Testis (tissue), 3 donors: ENCODE results near the gene KIF23. TPM values are rescaled to one million over a fixed set of nuclear protein-coding genes. Genes with fewer than 3 reads are reported as not detected.

Experiments
- DNase-seq: peaks from one replicate; pipeline ENCODE4 v3.0.0-alpha.2; 2019
- H3K27ac ChIP-seq, 2 donors: fragments of 200-600 bp; sonication (generic); one replicate each; pipeline ENCODE4 v1.5.1; 2019
- H3K27me3 ChIP-seq: fragments of 200-600 bp; sonication (generic); one replicate; pipeline ENCODE4 v1.5.1; 2019
- H3K36me3 ChIP-seq: fragments of 200-600 bp; sonication (generic); one replicate; pipeline ENCODE4 v1.5.1; 2017; ENCODE audit warnings: low read depth; ENCODE audit errors: missing control alignments
- H3K4me1 ChIP-seq: fragments of 200-600 bp; sonication (generic); one replicate; pipeline ENCODE4 v1.5.1; 2019
- H3K4me3 ChIP-seq, 2 donors: fragments of 200-600 bp; sonication (generic); one replicate each; pipeline ENCODE4 v1.5.1; 2017 to 2019
- H3K9me3 ChIP-seq: fragments of 200-600 bp; sonication (generic); one replicate; pipeline ENCODE4 v1.5.1; 2017
- POLR2A ChIP-seq: fragments of 450-650 bp; IDR thresholded peaks from one replicate; pipeline ENCODE4 v1.6.1; 2017; ENCODE audit warnings: antibody characterized with exemption, mild to moderate bottlenecking, moderate library complexity
- WGBS, 2 donors: methylation state at CpG; one replicate each; pipeline ENCODE4 v1.1.5; 2018; 5-methylcytosine and 5-hydroxymethylcytosine counted together
- intact Hi-C: fragments of 100-400 bp; cut with DNase I; formaldehyde crosslinking; loops from one replicate; pipeline ENCODE4 v1.15.1; 2023; ENCODE audit warnings: low total_unique reads
- polyA plus RNA-seq: library from polyadenylated mRNA; stranded (reverse); fragments of 350-450 nt; fragmentation: Illumina TruSeq; extraction: RNeasy Lipid Tissue Mini Kit (QIAGEN cat#74804); gene quantifications from one replicate; pipeline ENCODE4 v1.2.3, GENCODE V29; 2014; ENCODE audit warnings: low read depth, low replicate concordance; ENCODE audit not compliant: insufficient read depth
- total RNA-seq, 2 donors: library from RNA; depleted of rRNA; stranded (reverse); fragments of >200 nt; gene quantifications; one replicate each; pipeline ENCODE4 v1.2.3, GENCODE V29; 2016
- TF ChIP-seq, protein P1 (sequence below), 3 experiments: fragments of 450-650 bp in 2 of 3; fragments of 200-600 bp in 1 of 3; sonication (generic) in 1 of 3; IDR thresholded peaks; one replicate each; pipeline ENCODE4 v1.5.1; 2016 to 2019; ENCODE audit warnings: antibody characterized with exemption in 3 of 3, mild to moderate bottlenecking in 2 of 3, moderate library complexity in 1 of 3

The KIF23 gene
- total and polyA plus RNA-seq, 3 donors from 2014 or later, result 17.1 to 28.4 (median 23.9) TPM

DNA sequence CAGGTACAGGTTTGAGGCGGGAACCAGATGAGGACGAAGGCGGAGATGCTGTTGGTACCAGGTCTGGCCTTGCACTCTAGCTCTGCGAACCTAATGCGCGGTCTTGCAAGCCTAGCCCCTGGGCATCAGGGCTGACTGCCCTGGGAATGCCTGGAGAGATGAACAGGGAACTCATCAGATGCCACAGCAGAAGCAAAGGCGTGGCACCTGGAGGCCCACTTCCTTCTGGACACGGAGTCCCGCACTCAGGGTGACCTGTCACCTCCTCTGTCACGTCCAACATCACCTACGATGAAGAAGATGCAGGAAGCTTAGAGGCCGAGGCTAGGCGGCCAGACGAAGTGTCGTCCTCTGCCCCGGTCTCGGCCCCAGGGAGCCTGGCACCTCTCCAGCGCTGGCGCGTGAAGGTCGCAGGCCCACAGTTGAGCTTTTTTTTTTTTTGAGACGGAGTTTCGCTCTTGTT lies 47.9 kb downstream of the KIF23 start:
- no peaks in the 10 kb centered on the region for H3K27me3 ChIP-seq
- H3K9me3 ChIP-seq, result no peaks in the 10 kb centered on the region
- no peaks in the 10 kb centered on the region for H3K36me3 ChIP-seq
- TF ChIP-seq POLR2A, result no peak
- TF ChIP-seq, protein P1, sequence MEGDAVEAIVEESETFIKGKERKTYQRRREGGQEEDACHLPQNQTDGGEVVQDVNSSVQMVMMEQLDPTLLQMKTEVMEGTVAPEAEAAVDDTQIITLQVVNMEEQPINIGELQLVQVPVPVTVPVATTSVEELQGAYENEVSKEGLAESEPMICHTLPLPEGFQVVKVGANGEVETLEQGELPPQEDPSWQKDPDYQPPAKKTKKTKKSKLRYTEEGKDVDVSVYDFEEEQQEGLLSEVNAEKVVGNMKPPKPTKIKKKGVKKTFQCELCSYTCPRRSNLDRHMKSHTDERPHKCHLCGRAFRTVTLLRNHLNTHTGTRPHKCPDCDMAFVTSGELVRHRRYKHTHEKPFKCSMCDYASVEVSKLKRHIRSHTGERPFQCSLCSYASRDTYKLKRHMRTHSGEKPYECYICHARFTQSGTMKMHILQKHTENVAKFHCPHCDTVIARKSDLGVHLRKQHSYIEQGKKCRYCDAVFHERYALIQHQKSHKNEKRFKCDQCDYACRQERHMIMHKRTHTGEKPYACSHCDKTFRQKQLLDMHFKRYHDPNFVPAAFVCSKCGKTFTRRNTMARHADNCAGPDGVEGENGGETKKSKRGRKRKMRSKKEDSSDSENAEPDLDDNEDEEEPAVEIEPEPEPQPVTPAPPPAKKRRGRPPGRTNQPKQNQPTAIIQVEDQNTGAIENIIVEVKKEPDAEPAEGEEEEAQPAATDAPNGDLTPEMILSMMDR (IDR thresholded peaks at IDR 0.05), result no peak
- intact Hi-C loops, result no loop called here
- 28 to 47% methylated on average over 19 to 23 of the region's 23 CpGs for WGBS, 2 donors
- peak; percentile 43 for DNase-seq
- H3K27ac ChIP-seq, result peak overlapping the region; percentile 80 to 94
- H3K4me1 ChIP-seq, result peaks cover 19% of the 10 kb centered on the region
- peak overlapping the region; percentile 54 to 66 for H3K4me3 ChIP-seq

DNA sequence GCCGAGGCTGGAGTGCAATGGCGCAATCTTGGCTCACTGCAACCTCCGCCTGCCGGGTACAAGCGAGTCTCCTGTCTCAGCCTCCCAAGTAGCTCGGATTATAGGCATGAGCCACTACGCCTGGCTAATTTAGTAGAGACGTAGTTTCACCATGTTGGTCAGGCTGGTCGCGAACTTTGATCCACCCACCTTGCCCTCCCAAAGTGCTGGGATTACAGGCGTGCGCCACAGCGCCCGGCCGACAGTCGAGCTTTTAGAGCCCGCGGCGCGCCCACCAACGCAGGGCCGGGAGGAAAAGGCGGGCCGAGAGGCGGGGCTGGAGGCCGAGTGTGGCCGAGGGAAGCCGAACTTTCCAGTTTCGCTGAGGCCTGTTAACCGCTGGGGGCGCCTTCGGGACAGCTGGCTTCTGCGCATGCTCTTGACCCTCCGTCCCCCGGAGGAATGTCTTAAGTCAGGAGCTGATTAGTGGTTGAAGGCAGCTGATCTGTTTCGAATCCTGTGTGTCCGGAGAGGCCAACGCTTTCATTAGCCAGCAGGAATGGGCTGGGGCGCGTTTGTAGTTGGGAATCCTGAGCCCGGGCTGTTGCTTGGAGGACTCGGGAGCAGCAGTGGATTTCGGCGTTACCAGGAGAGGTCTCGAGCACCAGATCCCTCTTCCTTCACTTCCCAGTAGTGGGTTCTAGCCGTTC lies 48.5 kb downstream of the KIF23 start:
- intact Hi-C loops, result no loop called here
- peak; percentile 97 for DNase-seq
- peaks cover 19% of the 10 kb centered on the region for H3K4me1 ChIP-seq
- peak overlapping the region; percentile 54 to 66 for H3K4me3 ChIP-seq
- H3K9me3 ChIP-seq, result no peaks in the 10 kb centered on the region
- no peaks in the 10 kb centered on the region for H3K36me3 ChIP-seq
- H3K27me3 ChIP-seq, result no peaks in the 10 kb centered on the region
- WGBS, 2 donors, result 2 to 4% methylated on average over 40 to 46 of the region's 46 CpGs
- peak; percentile 51 for TF ChIP-seq POLR2A
- TF ChIP-seq, protein P1 (IDR thresholded peaks at IDR 0.05), result peak; percentile 80 to 97 (median 96)
- H3K27ac ChIP-seq, result peak overlapping the region; percentile 80 to 94

DNA sequence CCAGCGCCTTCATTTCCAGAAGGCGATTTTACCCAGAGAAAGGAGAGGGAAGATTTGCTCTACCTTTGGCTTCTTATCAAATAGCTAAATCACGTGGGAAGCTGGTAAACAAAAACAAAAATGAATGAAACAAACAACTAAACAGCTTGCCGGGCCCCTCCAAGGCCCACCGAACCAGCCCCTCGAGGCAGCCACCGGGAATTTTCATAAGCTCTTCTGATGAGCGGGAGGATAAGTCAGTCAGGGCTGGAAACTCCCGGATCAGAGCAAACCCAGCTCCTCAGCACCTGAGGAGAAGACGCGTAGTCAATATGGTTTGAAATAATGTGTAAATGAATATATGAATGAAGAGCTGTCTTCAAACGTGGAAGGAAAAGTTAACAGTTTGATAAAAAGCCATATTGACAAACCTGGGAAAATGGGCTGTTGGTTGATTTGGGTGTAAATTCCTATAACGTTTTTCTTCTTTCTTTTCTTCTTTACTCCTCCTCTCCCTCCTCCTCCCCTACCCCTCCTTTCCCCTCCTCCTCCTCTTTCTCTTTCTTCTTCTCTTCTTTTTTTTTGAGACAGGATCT lies 49.1 kb downstream of the KIF23 start:
- no peak for TF ChIP-seq POLR2A
- TF ChIP-seq, protein P1 (IDR thresholded peaks at IDR 0.05), result no peak
- H3K4me1 ChIP-seq, result peaks cover 19% of the 10 kb centered on the region
- peak overlapping the region; percentile 80 to 94 for H3K27ac ChIP-seq
- DNase-seq, result no peak
- H3K27me3 ChIP-seq, result no peaks in the 10 kb centered on the region
- intact Hi-C loops, result no loop called here
- H3K9me3 ChIP-seq, result no peaks in the 10 kb centered on the region
- H3K4me3 ChIP-seq, result peak overlapping the region; percentile 54 to 66
- 2 to 6% methylated on average over 13 of the region's 13 CpGs for WGBS, 2 donors
- H3K36me3 ChIP-seq, result no peaks in the 10 kb centered on the region

DNA sequence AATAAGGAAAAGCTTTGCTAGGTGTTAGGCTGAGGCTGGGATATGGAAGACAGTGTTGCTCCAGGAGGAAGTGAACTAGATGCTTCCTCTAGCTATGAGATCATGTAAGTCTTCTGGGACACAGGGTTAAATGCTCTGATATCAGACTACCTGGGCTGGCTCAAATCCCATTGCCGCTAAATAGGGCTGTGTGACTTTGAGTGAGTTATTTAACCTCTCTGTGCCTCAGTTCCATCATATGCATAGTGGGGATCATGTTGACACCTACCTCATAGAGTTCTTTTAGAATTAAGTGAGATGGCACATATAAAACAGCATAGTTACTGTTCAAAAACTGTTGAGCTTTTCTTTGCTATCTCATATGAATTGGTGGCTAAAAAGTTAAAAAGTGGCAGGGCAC lies 51.1 kb downstream of the KIF23 start:
- TF ChIP-seq, protein P1 (IDR thresholded peaks at IDR 0.05), result no peak
- TF ChIP-seq POLR2A, result no peak
- H3K36me3 ChIP-seq, result no peaks in the 10 kb centered on the region
- H3K27ac ChIP-seq, result no peak overlapping the region
- peaks cover 19% of the 10 kb centered on the region for H3K4me1 ChIP-seq
- intact Hi-C loops, result no loop called here
- no peak for DNase-seq
- 90 to 100% methylated on average over 1 of the region's 1 CpG for WGBS, 2 donors
- no peaks in the 10 kb centered on the region for H3K27me3 ChIP-seq
- H3K9me3 ChIP-seq, result no peaks in the 10 kb centered on the region
- no peak overlapping the region for H3K4me3 ChIP-seq
